HepG2 (cell line): ENCODE results near the gene RAD54L. TPM values are rescaled to one million over a fixed set of nuclear protein-coding genes. Genes with fewer than 3 reads are reported as not detected.
A peak's percentile ranks its signal among the peaks of the same experiment; 100 is the strongest.

Experiments
- ATAC-seq: fragments of 200-7000 bp; cut with Tn5 transposase; 3 replicates; pipeline ENCODE4 v1.9.1; 2020; ENCODE audit warnings: mild to moderate bottlenecking, moderate library complexity
- BruUV-seq: library from RNA; stranded (reverse); fragments of 400-500 nt; replicated peaks from 2 replicates; lab custom pipeline; 2021; lab: Mats Ljungman, UMichigan
- CTCF ChIA-PET: fragments of 300-600 bp; formaldehyde crosslinking; extraction: SDS; loops from one replicate; lab custom pipeline; 2021; ENCODE audit warnings: low total read pairs, inconsistent platforms, low intra/inter-chr PET ratio; lab: Yijun Ruan, JAX
- POLR2A ChIA-PET: fragments of 350-600 bp; sonication (Branson Sonifier 250); formaldehyde crosslinking; loops from one replicate; lab custom pipeline; 2020; ENCODE audit warnings: antibody characterized with exemption, inconsistent platforms; lab: Yijun Ruan, JAX
- DNase-seq: peaks from one replicate; pipeline ENCODE4 v3.0.0-alpha.2; 2015; ENCODE audit warnings: low spot score
- FAIRE-seq: peaks from 3 replicates; lab custom pipeline; 2011; peaks lifted over from hg19 to GRCh38; lab: Jason Lieb, UNC
- H2AFZ ChIP-seq: one replicate; pipeline ENCODE4 v1.6.1; 2011; ENCODE audit warnings: low read length, inconsistent platforms
- H3K27ac ChIP-seq: fragments of 300-600 bp; 3 replicates; pipeline ENCODE4 v1.8.0; 2011; ENCODE audit warnings: mixed run types, mild to moderate bottlenecking, mixed read lengths, low read length, inconsistent platforms; ENCODE audit not compliant: insufficient read depth; ENCODE audit errors: extremely low read length
- H3K27me3 ChIP-seq, 2 experiments: fragments of 200-600 bp in 1 of 2; 2 replicates in 1 of 2; 3 replicates in 1 of 2; pipeline versions ENCODE4 v1.6.0 to v1.8.0; 2011; ENCODE audit warnings: low read length in 2 of 2, mild to moderate bottlenecking in 2 of 2, moderate library complexity in 2 of 2, inconsistent platforms in 1 of 2; ENCODE audit not compliant: insufficient read depth in 2 of 2, control insufficient read depth in 1 of 2
- H3K36me3 ChIP-seq, 2 experiments: fragments of 200-600 bp in 1 of 2; replicated peaks in 1 of 2; 2 replicates in 1 of 2; 3 replicates in 1 of 2; pipeline versions ENCODE4 v1.5.1 to v1.8.0; 2011; ENCODE audit warnings: low read length in 2 of 2, inconsistent platforms in 1 of 2; ENCODE audit not compliant: insufficient read depth in 2 of 2, control insufficient read depth in 1 of 2
- H3K4me1 ChIP-seq: 2 replicates; pipeline ENCODE4 v1.5.1; 2012; ENCODE audit warnings: low read length, inconsistent platforms; ENCODE audit not compliant: insufficient read depth
- H3K4me2 ChIP-seq: 2 replicates; pipeline ENCODE4 v1.6.0; 2011; ENCODE audit warnings: low read depth, low read length, inconsistent platforms
- H3K4me3 ChIP-seq, 3 experiments: fragments of 200-600 bp in 1 of 3; sonication (generic), shearing (Covaris generic) in 1 of 3; replicated peaks in 1 of 3; 2 replicates each; pipeline ENCODE4 v1.5.1; 2011 to 2016; ENCODE audit warnings: low read length in 3 of 3, inconsistent platforms in 2 of 3, low read depth in 2 of 3, mild to moderate bottlenecking in 2 of 3, control low read depth in 1 of 3, mixed read lengths in 1 of 3; ENCODE audit not compliant: insufficient read depth in 1 of 3
- H3K79me2 ChIP-seq: one replicate; pipeline ENCODE4 v1.6.1; 2011; ENCODE audit warnings: low read length, inconsistent platforms; ENCODE audit not compliant: insufficient read depth
- H3K9ac ChIP-seq: 2 replicates; pipeline ENCODE4 v1.6.0; 2011; ENCODE audit warnings: mild to moderate bottlenecking, low read depth, low read length, inconsistent platforms; ENCODE audit not compliant: insufficient read depth
- H3K9me3 ChIP-seq: 2 replicates; pipeline ENCODE4 v1.5.1; 2012; ENCODE audit warnings: mild to moderate bottlenecking, low read length
- H4K20me1 ChIP-seq: 2 replicates; pipeline ENCODE4 v1.6.0; 2011; ENCODE audit warnings: inconsistent platforms, mild to moderate bottlenecking, low read length, moderate library complexity; ENCODE audit not compliant: insufficient read depth
- CHD4 ChIP-seq: fragments of 200-600 bp; sonication (generic); IDR thresholded peaks from 2 replicates; pipeline ENCODE4 v1.7.0; 2017; ENCODE audit warnings: mild to moderate bottlenecking, low read length, borderline replicate concordance
- ETV5 ChIP-seq: IDR thresholded peaks from 2 replicates; pipeline ENCODE4 v1.6.1; 2018; ENCODE audit warnings: missing biosample characterization, missing genetic modification reagents, inconsistent platforms, borderline replicate concordance
- GATA4 ChIP-seq: sonication (generic); IDR thresholded peaks from 2 replicates; pipeline ENCODE4 v1.6.1; 2016; ENCODE audit warnings: antibody characterized with exemption, low read depth, borderline replicate concordance
- KDM5A ChIP-seq: fragments of 200-600 bp; sonication (generic); IDR thresholded peaks from 2 replicates; pipeline ENCODE4 v1.7.0; 2018; ENCODE audit warnings: antibody characterized with exemption, mild to moderate bottlenecking, low read length, borderline replicate concordance
- RXRB ChIP-seq: IDR thresholded peaks from 2 replicates; pipeline ENCODE4 v1.6.1; 2016; ENCODE audit warnings: borderline replicate concordance, missing genetic modification reagents, missing compliant biosample characterization
- SP140L ChIP-seq: sonication (generic); formaldehyde crosslinking; IDR thresholded peaks from 2 replicates; pipeline ENCODE4 v1.4.0; 2020; ENCODE audit warnings: missing genetic modification reagents, borderline replicate concordance
- SSRP1 ChIP-seq: IDR thresholded peaks from 2 replicates; pipeline ENCODE4 v1.6.1; 2016; ENCODE audit warnings: control low read depth
- TBX3 ChIP-seq: fragments of 450-650 bp; IDR thresholded peaks from 2 replicates; pipeline ENCODE4 v1.6.1; 2017; ENCODE audit warnings: antibody characterized with exemption, mild to moderate bottlenecking, inconsistent platforms, borderline replicate concordance
- ZNF441 ChIP-seq: sonication (generic); formaldehyde crosslinking; IDR thresholded peaks from 2 replicates; pipeline ENCODE4 v1.7.0; 2021; ENCODE audit warnings: missing genetic modification reagents, borderline replicate concordance
- WGBS: methylation state at CpG from one replicate; pipeline ENCODE4 v1.1.6; 2017; ENCODE audit warnings: low lambda C conversion rate; 5-methylcytosine and 5-hydroxymethylcytosine counted together
- in situ Hi-C: cut with HindIII; loops from 2 replicates; pipeline ENCODE4 v1.10.0; 2017; ENCODE audit warnings: low pct_unique_long_range_greater_than_20kb; ENCODE audit not compliant: extremely low pct_ligation_motif_present
- intact Hi-C: fragments of 100-400 bp; cut with micrococcal nuclease; formaldehyde crosslinking; loops from one replicate; pipeline ENCODE4 v1.10.0; 2022; ENCODE audit not compliant: unreplicated experiment
- polyA plus RNA-seq, 8 experiments: library from polyadenylated mRNA; depleted of rRNA in 3 of 8; stranded (reverse) in 7 of 8; unstranded in 1 of 8; fragments of >200 nt; fragmentation: Illumina TruSeq in 4 of 8; extraction: Trizol in 4 of 8; gene quantifications; 2 replicates each; pipeline versions ENCODE4 v1.2.1 to v1.2.3, GENCODE V29; 2011 to 2016; ENCODE audit warnings: low read depth in 4 of 8, missing spikeins in 1 of 8, mixed read lengths in 1 of 8; ENCODE audit not compliant: insufficient read depth in 1 of 8
- total RNA-seq, 5 experiments: library from RNA; depleted of rRNA; stranded (reverse); fragments of >200 nt; fragmentation: Illumina TruSeq; extraction: Trizol; gene quantifications; 2 replicates each; pipeline ENCODE4 v1.2.3, GENCODE V29; 2016; ENCODE audit warnings: low read depth in 1 of 5
- TF ChIP-seq, protein P1 (sequence below): sonication (generic); formaldehyde crosslinking; IDR thresholded peaks from 2 replicates; pipeline ENCODE4 v1.4.0; 2020; ENCODE audit warnings: missing genetic modification reagents
- TF ChIP-seq, protein P2 (sequence below): sonication (generic); formaldehyde crosslinking; IDR thresholded peaks from 2 replicates; pipeline ENCODE4 v1.5.0; 2020; ENCODE audit warnings: mild to moderate bottlenecking, missing genetic modification reagents
- TF ChIP-seq, protein P3 (sequence below): IDR thresholded peaks from 2 replicates; pipeline ENCODE4 v1.6.1; 2016; ENCODE audit warnings: missing compliant biosample characterization, missing genetic modification reagents, borderline replicate concordance
- TF ChIP-seq, protein P4 (sequence below): sonication (generic); formaldehyde crosslinking; IDR thresholded peaks from 2 replicates; pipeline ENCODE4 v1.5.0; 2020; ENCODE audit warnings: mild to moderate bottlenecking, missing genetic modification reagents
- TF ChIP-seq, protein P5 (sequence below): sonication (generic); formaldehyde crosslinking; IDR thresholded peaks from 2 replicates; pipeline ENCODE4 v1.8.0; 2022; ENCODE audit warnings: mild to moderate bottlenecking, missing genetic modification reagents, moderate library complexity

Gene RAD54L
- total and polyA plus RNA-seq, 2 of the 13 experiments (the other 11 are each of a cell fraction or from before 2014, with no cell fraction given), result 10.2 to 30.0 TPM

DNA sequence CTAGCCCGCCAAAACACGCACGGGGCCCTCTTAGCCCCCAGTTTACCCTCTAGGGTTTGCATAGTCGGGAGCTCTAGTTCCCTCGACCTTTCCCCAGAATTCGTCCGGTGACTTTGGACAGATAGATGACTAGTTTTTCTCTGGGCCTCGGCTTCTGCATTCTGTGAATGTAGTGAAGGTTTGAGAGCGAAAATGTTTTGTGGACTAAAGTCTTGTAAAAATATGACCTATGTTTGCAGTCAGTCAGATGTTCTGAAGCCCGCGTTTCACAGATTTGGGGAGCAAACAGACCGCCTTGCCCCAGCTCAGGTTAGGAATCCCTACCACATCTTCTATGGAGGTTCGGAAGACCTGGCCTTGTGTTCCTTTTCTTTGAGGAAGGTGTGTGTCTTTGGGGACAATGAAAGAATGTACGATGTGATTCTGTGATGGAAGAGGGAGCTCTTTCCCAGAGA lies 56.3 kb downstream of the RAD54L start:
- Histone ChIP-seq H2AFZ (no peak overlapping the region), H3K79me2 (peaks cover 92% of the 10 kb centered on the region)
- BruUV-seq, result TSS peak; percentile 87
- TF ChIP-seq, protein P1, sequence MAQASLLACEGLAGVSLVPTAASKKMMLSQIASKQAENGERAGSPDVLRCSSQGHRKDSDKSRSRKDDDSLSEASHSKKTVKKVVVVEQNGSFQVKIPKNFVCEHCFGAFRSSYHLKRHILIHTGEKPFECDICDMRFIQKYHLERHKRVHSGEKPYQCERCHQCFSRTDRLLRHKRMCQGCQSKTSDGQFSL (CRISPR knock-in tag), result no peak
- TF ChIP-seq, protein P2, sequence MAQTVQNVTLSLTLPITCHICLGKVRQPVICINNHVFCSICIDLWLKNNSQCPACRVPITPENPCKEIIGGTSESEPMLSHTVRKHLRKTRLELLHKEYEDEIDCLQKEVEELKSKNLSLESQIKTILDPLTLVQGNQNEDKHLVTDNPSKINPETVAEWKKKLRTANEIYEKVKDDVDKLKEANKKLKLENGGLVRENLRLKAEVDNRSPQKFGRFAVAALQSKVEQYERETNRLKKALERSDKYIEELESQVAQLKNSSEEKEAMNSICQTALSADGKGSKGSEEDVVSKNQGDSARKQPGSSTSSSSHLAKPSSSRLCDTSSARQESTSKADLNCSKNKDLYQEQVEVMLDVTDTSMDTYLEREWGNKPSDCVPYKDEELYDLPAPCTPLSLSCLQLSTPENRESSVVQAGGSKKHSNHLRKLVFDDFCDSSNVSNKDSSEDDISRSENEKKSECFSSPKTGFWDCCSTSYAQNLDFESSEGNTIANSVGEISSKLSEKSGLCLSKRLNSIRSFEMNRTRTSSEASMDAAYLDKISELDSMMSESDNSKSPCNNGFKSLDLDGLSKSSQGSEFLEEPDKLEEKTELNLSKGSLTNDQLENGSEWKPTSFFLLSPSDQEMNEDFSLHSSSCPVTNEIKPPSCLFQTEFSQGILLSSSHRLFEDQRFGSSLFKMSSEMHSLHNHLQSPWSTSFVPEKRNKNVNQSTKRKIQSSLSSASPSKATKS (CRISPR knock-in tag), result 0 out of 2 replicates have a peak, but pooled peaks have one; percentile 54
- TF ChIP-seq ETV5 (CRISPR knock-in tag) (no peak), SSRP1 (CRISPR knock-in tag) (no peak), RXRB (CRISPR knock-in tag) (peak; percentile 2; the same call in 1 of the 2 replicates), SP140L (CRISPR knock-in tag) (0 out of 2 replicates have a peak, but pooled peaks have one; percentile 47), TBX3 (no peak), ZNF441 (0 out of 2 replicates have a peak, but pooled peaks have one; percentile 21), KDM5A (peak; percentile 57), GATA4 (0 out of 2 replicates have a peak, but pooled peaks have one; percentile 1), CHD4 (no peak)
- TF ChIP-seq, protein P3, sequence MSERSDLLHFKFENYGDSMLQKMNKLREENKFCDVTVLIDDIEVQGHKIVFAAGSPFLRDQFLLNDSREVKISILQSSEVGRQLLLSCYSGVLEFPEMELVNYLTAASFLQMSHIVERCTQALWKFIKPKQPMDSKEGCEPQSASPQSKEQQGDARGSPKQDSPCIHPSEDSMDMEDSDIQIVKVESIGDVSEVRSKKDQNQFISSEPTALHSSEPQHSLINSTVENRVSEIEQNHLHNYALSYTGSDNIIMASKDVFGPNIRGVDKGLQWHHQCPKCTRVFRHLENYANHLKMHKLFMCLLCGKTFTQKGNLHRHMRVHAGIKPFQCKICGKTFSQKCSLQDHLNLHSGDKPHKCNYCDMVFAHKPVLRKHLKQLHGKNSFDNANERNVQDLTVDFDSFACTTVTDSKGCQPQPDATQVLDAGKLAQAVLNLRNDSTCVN (CRISPR knock-in tag), result 0 out of 2 replicates have a peak, but pooled peaks have one; percentile 18
- TF ChIP-seq, protein P4, sequence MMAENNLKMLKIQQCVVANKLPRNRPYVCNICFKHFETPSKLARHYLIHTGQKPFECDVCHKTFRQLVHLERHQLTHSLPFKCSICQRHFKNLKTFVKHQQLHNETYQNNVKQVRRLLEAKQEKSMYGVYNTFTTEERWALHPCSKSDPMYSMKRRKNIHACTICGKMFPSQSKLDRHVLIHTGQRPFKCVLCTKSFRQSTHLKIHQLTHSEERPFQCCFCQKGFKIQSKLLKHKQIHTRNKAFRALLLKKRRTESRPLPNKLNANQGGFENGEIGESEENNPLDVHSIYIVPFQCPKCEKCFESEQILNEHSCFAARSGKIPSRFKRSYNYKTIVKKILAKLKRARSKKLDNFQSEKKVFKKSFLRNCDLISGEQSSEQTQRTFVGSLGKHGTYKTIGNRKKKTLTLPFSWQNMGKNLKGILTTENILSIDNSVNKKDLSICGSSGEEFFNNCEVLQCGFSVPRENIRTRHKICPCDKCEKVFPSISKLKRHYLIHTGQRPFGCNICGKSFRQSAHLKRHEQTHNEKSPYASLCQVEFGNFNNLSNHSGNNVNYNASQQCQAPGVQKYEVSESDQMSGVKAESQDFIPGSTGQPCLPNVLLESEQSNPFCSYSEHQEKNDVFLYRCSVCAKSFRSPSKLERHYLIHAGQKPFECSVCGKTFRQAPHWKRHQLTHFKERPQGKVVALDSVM (CRISPR knock-in tag), result 0 out of 2 replicates have a peak, but pooled peaks have one; percentile 12
- TF ChIP-seq, protein P5, sequence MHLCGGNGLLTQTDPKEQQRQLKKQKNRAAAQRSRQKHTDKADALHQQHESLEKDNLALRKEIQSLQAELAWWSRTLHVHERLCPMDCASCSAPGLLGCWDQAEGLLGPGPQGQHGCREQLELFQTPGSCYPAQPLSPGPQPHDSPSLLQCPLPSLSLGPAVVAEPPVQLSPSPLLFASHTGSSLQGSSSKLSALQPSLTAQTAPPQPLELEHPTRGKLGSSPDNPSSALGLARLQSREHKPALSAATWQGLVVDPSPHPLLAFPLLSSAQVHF (CRISPR knock-in tag), result no peak

More for the DNA sequence above, 56.3 kb downstream of the RAD54L start:
- peak overlapping the region; percentile 99 for H3K9ac ChIP-seq
- CTCF ChIA-PET, result no interaction called here
- POLR2A ChIA-PET, result interaction anchor here (1.1 to 2.8 kb wide), 8 partner anchors 9 to 79 kb away, joined by 3 to 21 read pairs (median 6); partner anchors contain the start of genes NSUN4 and RAD54L
- peaks cover 36% of the 10 kb centered on the region for H4K20me1 ChIP-seq
- ATAC-seq (peak; percentile 4), DNase-seq (no peak), FAIRE-seq (no peak)
- peaks cover 50% of the 10 kb centered on the region for H3K4me1 ChIP-seq
- H3K36me3 ChIP-seq, result peaks cover 0 to 14% of the 10 kb centered on the region in 2 experiments
- in situ Hi-C loops (no loop called here), intact Hi-C loops (loop anchor here (2.0 to 5.0 kb wide), 2 partner anchors 37 to 57 kb away; partner anchors contain the start of genes NSUN4 and RAD54L)
- peak overlapping the region; percentile 96 for H3K27ac ChIP-seq
- H3K4me3 ChIP-seq, result peak overlapping the region; percentile 93 to 100 (median 96)
- H3K4me2 ChIP-seq, result peak overlapping the region; percentile 74
- H3K27me3 ChIP-seq, result peaks cover 0 to 4% of the 10 kb centered on the region in 2 experiments; a peak in 1 of 5 replicates
- 2% methylated on average over 12 of the region's 14 CpGs for WGBS
- H3K9me3 ChIP-seq, result no peaks in the 10 kb centered on the region
